SIG-M5 treated with dmso at 0.1 percent for 504 hours (cell line): ENCODE data around the gene BRD4.

Experiments used
- DNase-seq: peaks from one replicate; lab custom pipeline; 2025; ENCODE audit not compliant: unreplicated experiment; lab: John Stamatoyannopoulos, UW

Gene BRD4

DNA sequence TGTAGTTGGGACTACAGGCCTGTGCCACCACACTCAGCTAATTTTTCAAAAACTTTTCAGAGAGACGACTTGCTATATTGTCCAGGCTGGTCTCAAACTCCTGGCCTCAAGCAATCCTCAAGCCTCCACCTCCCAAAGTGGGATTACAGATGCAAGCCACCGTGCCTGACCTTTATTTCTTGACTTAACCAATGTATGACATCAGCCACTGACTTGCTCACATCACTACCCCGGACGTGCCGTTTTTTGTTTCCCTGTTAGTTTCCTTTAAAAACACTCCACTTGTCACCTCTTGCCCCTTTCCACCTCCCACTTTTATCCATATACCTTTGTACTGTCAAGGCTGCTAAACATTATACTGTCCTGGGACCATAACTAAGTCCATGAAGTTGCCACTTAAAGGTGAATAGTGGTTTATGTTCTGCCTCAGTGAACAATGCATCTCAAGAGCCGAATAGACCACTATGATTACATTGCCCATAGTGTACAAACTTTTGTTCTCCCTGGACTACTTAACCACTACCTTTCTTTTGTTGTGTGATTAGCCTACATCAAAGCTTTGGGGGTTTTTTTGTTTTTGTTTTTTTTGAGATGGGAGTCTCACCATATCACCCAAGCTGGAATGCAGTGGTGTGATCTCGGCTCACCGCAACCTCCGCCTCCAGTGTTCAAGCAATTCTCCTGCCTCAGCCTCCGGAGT is 97.8 kb downstream of the BRD4 start:
- no peak for DNase-seq

DNA sequence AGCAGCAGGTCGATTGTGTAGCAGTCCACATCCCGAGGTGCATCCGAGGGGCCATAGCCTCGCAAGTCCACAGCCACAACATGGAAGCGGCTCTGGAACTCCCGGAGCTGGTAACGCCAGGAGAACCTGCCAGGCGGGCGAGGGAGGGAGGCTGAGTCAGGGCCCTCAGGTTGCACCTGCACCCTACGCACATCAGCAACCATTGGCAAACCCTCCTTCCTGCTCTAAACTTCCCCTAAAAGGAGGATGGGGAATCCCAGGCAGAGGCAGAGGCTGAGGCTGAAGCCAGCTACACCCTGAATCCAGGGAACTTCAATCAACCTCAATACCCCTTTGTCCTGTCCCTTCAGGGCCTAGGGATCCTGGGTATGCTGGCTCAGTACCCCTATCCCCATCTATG is 101.1 kb downstream of the BRD4 start:
- no peak for DNase-seq

DNA sequence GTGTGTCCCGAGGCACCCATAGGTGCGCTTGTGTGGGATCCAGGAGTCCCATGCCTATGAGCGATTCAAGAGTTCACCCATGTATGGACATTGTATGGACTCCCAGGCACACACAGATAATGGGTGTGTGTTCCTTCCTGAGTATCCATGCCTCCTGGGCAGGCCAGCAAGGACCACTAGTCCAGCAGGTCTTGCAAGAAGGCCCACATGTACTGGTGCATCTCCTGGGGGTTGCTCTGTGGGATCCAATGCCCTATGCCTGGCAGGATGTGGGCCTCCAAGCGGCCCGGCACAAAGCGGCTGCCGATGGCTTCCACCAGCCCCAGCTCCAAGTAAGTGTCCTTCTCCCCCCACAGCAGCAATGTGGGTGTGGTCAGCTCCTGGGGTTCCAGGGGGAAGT is 105.1 kb downstream of the BRD4 start:
- DNase-seq: no peak

DNA sequence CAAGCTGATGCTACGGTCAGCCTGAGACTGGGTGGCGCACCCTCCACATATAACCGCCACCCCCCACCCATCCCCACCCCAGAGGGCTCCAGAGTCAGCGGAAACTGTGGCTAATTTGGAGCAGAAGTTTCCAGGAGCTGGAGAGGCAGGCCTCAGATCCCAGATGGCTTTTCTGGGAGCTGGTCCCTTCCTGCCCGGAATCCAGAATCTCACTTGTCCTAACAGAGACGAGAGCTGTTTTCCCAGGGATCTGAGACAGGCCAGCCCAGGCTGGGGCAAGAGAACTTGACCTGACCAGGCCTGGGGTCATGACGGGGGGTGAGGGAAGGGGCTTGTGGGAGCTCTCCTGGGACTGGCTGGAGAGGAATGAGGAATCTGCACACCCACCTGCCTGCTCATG is 106.6 kb downstream of the BRD4 start:
- DNase-seq: no peak

DNA sequence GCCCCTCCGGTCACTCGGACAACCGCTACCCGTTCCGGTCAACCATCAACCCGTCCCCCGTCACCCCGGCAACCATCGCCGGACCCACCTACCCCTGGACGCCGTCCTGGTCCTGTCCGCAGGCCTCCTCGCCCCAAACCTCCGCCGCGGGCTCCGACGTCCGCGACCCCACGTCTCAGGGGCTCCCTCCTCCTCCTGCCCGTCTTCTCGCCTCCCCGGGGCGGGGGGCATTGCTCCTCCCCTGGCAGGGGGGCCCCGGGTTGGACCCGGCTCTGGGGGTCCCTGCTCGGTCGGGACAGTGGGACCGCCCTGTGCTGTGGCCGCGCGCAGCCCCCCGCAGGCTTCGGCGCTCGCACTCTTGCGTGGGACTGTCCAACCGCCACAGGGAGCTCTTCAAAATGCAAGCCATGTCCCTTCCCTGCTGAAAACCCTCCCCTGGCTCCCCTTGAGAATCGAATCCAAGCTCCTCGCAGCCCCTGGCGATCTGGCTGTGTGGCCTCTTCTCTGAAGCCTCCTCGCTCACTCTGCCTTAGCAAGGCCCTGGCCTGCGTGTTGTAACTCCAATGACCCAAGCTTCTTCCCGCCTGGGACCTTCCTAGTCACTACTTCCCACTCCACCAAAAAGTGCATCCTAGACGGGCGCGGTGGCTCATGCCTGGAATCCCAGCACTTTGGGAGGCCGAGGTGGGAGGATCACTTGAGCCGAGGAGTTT is 108.5 kb downstream of the BRD4 start:
- no peak for DNase-seq

DNA sequence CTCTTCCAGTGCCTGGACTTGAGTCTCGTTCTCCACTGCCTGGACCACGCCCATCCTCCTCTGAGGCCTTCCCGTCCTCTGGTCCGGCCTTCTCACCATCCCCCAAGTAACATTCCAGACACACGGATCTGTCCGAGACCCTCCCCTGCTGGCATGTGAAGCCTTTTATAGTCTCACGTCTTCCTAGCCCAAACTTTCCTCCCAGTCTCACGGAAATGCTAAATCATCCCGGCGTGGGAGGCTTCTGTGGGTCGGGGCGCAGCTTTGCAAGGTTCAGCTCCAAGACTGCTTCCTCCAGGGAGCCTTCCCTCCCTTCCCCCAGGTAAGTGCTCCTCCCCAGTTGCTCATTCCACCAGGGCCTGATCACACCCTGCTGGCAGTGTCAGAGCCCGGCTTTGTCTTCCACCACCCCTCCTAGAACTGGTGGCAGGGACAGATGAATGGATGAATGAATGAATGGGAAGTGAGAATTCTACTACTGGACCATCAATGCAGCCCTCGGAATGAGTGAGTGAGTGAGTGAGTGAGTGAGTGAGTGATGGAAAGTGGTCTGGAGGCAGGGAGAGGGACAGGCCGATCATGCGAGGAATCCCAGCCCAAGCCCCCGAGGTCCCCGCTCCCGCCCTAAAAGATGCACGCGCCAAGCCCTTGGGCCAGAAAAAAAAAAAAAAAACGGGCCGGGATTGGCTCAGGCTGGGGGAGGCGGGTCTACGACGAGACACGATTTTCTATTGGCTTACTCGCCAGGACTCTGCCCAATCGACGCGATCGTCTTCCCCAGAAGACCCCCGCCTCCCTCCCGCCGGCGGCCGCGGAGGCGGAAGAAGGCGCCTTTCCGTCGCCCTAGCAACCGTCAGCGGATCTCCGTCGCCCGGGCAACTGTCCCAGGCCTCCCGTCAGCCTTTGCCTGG is 109.3 kb downstream of the BRD4 start:
- DNase-seq: peak; percentile 89

DNA sequence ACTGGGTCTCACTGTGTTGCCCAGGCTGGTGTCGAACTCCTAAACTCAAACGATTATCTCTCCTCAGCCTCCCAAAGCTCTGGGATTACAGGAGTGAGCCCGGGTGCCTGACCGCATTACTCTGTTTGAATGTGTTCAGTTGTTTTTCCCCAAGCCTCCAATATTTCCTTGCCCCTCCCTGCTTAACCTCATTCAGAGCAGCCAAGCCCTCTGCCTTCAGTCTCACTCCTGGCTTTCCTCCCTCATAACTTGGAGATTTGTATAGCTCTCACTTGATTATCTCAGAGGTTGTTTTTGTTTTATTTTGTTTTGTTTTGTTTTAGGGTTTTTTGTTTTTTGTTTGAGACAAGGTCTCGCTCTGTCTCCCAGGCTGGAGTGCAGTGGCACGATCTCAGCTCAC is 111.5 kb downstream of the BRD4 start:
- DNase-seq: no peak

DNA sequence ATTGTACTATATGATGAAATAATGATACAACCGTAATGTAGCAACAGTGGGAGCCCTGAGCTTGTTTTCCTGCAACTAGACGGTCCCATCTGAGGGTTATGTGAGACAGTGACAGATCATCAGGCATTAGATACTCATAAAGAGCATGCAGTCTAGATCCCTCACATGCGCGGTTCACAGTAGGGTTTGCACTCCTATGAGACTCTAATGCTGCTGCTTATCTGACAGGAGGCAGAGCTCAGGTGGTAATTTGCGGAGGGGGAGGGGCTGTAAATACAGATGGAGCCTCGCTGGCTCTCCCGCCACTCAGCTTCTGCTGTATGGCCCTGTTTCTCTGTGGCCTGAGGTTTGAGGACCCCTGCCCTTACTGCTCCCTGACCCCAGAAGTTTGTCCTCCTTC is 113.8 kb downstream of the BRD4 start:
- no peak for DNase-seq

DNA sequence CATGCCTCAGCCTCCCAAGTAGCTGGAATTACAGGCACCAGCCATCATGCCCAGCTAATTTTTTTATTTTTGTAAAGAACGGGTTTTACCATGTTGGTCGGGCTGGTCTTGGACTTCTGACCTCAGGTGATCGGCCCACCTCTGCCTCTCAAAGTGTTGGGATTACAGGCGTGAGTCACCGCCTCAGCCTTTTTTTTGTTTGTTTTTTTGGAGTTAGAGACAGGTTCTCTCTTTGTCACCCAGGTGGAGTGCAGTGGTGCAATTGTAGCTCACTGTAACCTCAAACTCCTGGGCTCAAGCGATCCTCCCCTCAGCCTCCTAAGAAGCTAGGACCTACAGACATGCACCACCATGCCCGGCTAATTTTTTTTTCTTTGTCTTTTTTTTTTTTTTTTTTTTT is 116.0 kb downstream of the BRD4 start:
- no peak for DNase-seq

DNA sequence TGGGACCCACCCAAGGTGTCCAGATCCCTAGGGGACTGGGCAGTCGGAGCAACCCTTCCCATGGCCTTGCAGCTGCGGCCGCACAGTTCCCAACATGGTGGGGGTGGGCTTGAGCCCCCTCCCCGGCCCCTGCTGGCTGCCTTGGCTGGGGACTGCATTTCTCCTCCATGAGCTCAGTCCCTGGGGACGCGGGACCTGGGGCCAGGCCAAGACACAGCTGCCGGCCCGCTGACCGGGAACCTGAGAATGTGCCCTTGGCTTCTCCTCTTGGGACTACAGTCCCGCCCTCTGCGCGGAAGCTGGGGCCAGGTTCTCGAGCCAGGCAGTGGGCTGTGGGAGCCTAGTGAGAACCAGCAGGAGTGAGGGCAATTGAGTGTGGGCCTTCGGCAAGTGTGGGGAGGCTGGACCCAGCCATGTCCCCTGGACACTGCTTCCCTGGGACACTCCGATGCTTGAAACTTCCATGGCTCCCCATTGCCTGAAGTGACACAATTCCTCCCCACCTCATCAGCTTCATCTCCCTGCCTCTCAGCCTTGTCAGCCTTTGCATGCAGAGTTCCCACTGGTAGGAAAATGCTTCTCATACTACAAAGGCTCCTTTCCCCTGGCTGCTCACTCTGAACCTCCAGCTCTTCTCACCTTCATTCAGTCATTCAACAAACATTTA is 118.5 kb downstream of the BRD4 start:
- DNase-seq: no peak

DNA sequence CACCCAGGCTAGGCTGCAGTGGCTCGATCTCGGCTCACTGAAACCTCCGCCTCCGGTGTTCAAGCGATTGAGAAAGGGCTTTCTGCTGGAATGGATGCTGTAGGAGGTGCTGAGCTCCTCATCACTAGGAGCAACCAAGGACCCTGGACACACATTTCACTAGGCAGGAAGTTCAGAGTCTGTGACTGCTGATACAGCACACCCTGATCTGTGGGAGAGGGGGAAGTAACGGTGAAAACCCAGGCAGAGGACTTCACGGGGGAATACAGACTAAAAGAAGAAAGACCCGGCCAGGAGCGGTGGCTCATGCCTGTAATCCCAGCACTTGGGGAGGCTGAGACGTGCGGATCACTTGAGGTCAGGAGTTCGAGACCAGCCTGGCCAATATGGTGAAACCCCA is 119.6 kb downstream of the BRD4 start:
- no peak for DNase-seq

DNA sequence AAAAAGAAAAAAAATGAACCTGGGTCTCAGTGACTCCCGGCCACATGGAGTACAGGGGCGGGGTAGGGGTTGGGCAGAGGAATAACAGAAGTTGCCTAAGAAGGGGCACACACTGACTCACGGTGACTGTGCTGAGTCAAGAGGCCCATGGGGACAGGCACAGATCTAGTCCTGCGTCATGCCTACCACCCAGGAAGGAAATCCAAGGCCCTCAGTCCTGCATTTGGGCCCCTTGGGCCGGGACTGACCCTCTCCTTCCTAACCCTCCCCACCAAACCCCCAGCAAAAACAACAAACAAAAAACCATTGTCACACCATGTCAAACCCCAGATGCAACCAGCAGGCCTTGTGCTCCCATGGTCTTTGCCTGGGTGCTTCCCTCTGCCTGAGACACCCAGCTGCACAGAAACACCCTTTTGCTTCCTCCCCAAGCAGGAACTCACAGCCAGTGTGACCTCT is 122.0 kb downstream of the BRD4 start:
- DNase-seq: peak; percentile 94

DNA sequence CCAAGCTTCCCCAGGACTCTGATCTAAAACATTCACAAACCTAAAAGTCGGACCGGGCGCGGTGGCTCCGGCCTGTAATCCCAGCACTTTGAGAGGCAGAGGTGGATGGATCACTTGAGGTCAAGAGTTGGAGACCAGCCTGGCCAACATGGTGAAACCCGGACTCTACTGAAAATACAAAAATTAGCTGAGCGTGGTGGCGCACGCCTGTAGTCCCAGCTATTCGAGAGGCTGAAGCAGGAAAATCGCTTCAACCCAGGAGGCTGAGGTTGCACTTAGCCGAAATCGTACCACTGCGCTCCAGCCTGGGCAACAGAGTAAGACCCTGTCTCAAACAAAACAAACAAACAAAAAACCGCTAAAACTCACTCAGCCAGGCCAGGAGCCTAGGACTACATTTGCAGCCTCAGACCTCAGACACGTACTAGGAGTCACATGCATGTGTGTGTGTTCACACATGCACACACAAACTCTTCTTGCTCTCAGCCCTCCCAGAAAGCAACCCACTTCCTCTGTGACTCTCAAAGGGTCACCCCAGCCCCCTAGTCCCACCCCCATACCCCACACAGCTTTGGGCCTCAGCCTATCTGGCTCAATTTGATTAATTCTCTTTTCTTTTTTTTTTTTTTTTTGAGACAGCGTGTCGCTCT is 130.8 kb downstream of the BRD4 start:
- no peak for DNase-seq

DNA sequence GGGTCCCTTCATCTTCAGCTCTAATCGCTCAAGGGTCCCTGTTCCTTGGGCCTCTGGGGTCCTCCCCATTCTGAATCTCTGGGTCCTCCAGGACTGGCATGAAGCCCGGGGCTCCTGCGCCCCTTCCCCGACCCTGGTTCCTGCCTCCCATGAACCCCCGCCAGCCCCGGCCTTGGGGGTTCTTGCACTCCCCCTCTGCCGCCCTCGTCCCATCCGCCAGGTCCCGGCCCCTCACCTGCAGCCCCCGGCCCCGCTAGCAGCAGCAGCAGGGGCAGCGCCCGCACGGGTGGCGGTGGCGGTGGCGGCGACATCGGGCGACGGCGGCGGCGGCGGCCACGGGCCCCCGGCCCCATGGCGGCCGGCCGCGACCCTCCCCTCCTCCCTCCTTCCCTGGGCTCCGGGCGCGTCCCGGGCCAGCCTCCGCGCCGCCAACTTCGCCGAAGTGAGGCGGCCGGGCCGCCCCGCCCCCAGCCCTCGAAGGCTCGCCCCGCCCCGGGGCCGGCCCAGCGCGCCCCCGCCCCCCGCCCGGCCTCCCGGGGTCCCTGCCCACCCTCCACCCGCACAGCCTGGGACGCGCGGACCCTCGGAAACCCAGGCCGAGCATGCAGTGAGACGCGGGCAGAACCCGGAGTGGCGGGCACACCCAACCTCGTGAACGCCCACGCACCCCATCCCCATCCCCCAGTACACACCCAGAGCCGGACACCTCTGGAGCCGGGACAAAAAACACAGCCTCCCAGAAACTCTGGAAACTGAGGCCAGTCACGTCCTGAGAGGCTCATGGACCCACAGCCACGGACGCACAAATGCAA is 131.6 kb downstream of the BRD4 start, which contains the start of gene NOTCH3:
NOTCH3 (minus strand) TSS at position 443 of the 812 bp plus-strand sequence; CDS start at position 353, 90 bp downstream.
- no peak for DNase-seq

DNA sequence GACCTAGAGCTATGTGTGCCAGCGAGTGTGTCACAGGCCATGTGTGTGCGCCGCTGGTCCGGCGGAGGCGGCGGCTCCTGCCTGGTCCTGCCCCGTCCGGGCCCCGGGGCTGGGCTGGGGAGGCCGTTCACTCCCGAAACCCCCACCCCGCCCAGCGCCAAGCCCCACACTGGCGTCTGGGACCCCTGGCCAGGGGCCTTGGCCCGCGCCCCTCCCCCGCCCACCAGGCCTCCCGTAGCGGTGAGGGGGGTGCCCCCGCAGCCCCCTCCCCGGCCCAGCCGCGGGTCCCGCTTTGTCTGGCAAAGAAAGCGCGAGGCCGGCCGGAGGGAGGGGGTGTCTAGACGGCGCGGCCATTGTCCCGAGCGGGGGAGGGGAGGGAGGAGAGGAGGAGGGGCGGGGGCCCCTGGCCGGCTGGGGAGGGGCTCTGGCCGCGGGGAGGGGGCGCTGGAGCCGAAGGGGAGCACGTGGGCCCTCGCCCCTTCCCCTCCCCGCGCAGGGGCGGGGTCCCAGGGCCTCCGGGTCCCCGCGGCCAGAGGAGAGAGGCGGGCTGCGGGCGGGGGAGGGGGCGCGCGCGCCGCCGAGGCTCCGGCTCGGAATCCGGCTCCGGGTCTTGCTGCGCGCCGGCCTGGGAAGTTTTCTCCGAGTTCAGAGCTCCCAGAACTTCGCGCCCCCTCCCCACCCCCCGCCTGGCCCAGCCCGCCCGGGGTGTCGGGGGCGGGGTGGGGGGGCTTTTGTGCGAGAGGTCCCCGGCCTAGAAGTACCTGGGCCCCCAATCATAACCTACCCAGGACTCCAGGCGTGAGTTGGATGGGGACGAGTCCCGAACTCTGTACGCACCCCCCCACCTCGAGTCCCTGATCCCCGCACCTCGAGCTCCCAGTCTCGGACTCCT is 132.4 kb downstream of the BRD4 start:
- no peak for DNase-seq

DNA sequence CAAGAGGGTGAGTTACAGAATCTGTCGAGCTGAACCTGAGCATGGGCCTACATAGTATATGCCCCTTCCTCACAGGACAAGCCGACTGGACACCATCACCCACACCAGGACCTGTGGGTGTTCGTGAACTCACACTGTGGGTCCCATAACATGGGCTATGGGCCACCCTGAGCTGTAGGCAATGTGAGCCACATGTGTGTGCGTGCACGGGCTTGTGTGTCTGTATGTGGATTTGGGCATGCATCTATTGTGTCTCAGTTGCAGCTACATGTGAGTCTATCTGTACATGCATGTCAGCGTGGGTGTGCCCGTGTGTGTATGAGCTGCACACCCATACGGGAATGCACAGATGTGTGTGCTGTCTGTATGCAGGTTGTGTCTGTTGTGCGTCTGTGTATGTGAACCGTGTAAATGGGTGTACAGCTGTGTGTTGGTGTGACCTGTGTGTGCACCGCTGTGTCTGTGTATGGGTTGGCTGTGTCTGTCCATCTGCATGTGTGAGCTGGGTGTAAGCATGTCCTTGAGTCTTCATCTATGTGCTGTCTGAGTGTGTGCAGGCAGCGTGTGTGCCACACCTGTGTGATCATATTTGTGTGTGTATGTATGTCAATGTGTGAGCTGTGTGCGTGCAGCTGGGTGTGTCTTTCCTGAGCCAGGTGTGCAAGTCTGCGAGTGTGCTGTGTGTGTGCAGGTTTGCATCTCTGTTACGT is 133.2 kb downstream of the BRD4 start:
- DNase-seq: no peak

DNA sequence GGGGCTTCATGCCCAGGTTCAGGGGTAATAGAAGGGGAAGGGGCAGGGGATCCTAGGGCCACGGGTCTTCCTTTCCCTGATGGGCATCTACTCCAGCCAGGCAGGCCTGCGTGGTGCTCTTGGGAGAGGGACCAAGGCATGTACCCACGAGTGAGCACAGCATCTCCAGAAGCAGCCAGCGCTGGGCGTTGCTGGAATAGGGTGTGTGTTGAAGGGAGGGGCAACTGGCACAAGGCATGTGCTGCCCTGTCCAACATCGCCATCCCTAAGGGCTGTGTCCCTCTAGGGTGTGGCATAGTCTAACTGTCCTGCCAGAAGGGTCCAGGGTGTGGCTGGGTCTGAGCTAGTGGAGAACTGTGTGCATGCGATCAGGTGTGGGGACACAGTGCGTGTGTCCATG is 134.4 kb downstream of the BRD4 start:
- DNase-seq: no peak
